Measurements from ENCODE around the gene TMEM98. TPM values are rescaled to one million over a fixed set of nuclear protein-coding genes. Genes with fewer than 3 reads are reported as not detected.
A peak's percentile ranks its signal among the peaks of the same experiment; 100 is the strongest.
"Not testable (repeated sequence)": the region's sequence is repeated elsewhere in the genome, so short reads cannot be mapped to it uniquely, and the experiment has no call there.

The TMEM98 gene
- total and polyA plus RNA-seq, 2 of the 4 experiments (the other 2 are of a cell fraction): 173 to 195 TPM

DNA sequence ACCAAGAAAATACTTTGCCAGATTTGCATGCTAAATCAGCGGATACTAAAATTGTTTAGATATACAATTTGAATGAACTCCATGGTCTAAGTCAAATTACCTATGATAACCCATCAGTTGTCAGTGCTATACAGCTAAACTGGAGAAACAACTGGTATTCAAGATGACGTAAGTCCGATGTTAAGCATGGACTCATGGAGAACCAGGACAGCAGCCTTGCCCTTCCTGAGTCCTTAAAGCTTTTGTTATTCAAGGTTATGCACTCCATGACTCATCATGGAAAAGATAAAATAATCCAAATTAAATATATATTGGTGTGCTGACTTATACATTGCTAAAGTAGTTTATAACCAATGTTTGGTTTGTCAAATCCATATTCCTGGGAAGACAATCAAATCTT, 4.0 kb upstream of the TMEM98 start:
- H3K9me1 ChIP-seq (ENCODE audit: insufficient read depth, low read length); H2BK20ac ChIP-seq (ENCODE audit: low read depth, low read length); ATAC-seq (ENCODE audit: low read depth); H3K4me2 ChIP-seq (ENCODE audit: low read depth, low read length); H4K20me1 ChIP-seq (ENCODE audit: insufficient read depth, low read length); H2BK120ac ChIP-seq (ENCODE audit: low read depth, low read length); H3K9ac ChIP-seq (ENCODE audit: low read depth, low read length); H3K9me3 ChIP-seq (ENCODE audit: control insufficient read depth, insufficient read depth, low read length); H3K4me3 ChIP-seq (ENCODE audit: insufficient read depth, low read depth, low read length); H2AK5ac ChIP-seq (ENCODE audit: low read depth, low read length); H3K4ac ChIP-seq (ENCODE audit: low read depth, low read length); H4K5ac ChIP-seq (ENCODE audit: low read depth, low read length); intact Hi-C loops (cut with micrococcal nuclease); H4K91ac ChIP-seq (ENCODE audit: insufficient read depth, low read depth, low read length); H2BK15ac ChIP-seq (ENCODE audit: low read depth, low read length); CTCF ChIA-PET; H3K56ac ChIP-seq (ENCODE audit: extremely low read depth, insufficient read depth, low read length); H3K18ac ChIP-seq (ENCODE audit: low read depth, low read length); dilution Hi-C loops (cut with HindIII; ENCODE audit: low sequenced_read_pairs, unreplicated experiment); H3K23ac ChIP-seq (ENCODE audit: low read depth, low read length); POLR2A ChIA-PET (ENCODE audit: unreplicated experiment); H3K14ac ChIP-seq (replicated peaks; ENCODE audit: low read depth, low read length); H3K27me3 ChIP-seq (ENCODE audit: control insufficient read depth, insufficient read depth, low read length); H2AK9ac ChIP-seq (replicated peaks; ENCODE audit: low read depth, low read length, poor library complexity); BruUV-seq (replicated peaks); H4K8ac ChIP-seq (ENCODE audit: low read depth in 2 of 2, low read length in 2 of 2); H3K36me3 ChIP-seq (ENCODE audit: control insufficient read depth, insufficient read depth, low read length); H2AFZ ChIP-seq (replicated peaks; ENCODE audit: low read length, poor library complexity); H2BK5ac ChIP-seq (ENCODE audit: low read depth, low read length, poor library complexity, severe bottlenecking); H3K27ac ChIP-seq (ENCODE audit: insufficient read depth, low read length): not testable (repeated sequence)
- in situ Hi-C loops (cut with MboI; ENCODE audit: low sequenced_read_pairs): loop anchor here (25.0 kb wide), 1 partner anchor 137 kb away; no protein-coding TSS in a partner anchor
- peak; percentile 43 for DNase-seq
- peaks cover 5 to 13% of the 10 kb centered on the region in 2 experiments for H3K79me1 ChIP-seq (ENCODE audit: low read depth in 1 of 2, low read length in 2 of 2)
- WGBS, 2 experiments (ENCODE audit: extremely low coverage in 2 of 2, insufficient read length in 1 of 2): 90% methylated on average over 2 of the region's 3 CpGs; no CpG with 5 or more reads in 1 of the 2 experiments
- H3K4me1 ChIP-seq (ENCODE audit: control insufficient read depth, insufficient read depth, low read length): peaks cover 10% of the 10 kb centered on the region

Measured in IMR-90 (cell line).